Prostate gland (tissue), 2 donors: ENCODE measurements around the gene PDGFD.

Source experiments
- POLR2A ChIP-seq: fragments of 450-650 bp; IDR thresholded peaks from one replicate; pipeline ENCODE4 v1.6.1; 2016; ENCODE audit warnings: antibody characterized with exemption, mild to moderate bottlenecking
- TF ChIP-seq, protein P1 (sequence below), 4 experiments: fragments of 200-600 bp in 2 of 4; fragments of 450-650 bp in 2 of 4; sonication (generic) in 2 of 4; IDR thresholded peaks; 1 replicate in 3 of 4; 2 replicates in 1 of 4; pipeline ENCODE4 v1.5.1; 2016 to 2019; ENCODE audit warnings: antibody characterized with exemption in 4 of 4, mild to moderate bottlenecking in 2 of 4, moderate library complexity in 2 of 4

DNA sequence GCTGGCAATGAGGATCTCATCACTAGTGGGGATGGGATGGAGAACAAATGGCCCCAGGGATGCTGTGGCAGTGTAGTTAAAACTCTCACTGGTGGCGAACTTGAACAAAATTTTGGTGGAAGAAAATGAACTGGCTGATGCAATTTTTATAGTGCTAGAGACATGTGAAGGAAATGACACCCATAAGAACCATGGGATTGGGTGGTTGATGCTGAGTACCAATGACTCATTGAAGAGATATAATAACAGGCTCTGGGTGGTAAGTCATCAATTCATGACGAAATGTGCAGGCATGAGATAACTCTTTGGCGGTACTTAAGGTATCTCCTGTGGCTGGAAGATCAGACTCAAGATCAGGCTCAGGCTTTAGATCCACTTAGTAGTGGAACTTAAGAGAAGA is 300.4 kb downstream of the PDGFD start:
- TF ChIP-seq, protein P1, sequence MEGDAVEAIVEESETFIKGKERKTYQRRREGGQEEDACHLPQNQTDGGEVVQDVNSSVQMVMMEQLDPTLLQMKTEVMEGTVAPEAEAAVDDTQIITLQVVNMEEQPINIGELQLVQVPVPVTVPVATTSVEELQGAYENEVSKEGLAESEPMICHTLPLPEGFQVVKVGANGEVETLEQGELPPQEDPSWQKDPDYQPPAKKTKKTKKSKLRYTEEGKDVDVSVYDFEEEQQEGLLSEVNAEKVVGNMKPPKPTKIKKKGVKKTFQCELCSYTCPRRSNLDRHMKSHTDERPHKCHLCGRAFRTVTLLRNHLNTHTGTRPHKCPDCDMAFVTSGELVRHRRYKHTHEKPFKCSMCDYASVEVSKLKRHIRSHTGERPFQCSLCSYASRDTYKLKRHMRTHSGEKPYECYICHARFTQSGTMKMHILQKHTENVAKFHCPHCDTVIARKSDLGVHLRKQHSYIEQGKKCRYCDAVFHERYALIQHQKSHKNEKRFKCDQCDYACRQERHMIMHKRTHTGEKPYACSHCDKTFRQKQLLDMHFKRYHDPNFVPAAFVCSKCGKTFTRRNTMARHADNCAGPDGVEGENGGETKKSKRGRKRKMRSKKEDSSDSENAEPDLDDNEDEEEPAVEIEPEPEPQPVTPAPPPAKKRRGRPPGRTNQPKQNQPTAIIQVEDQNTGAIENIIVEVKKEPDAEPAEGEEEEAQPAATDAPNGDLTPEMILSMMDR (IDR thresholded peaks at IDR 0.05), result no peak
- no peak for TF ChIP-seq POLR2A
